Progenitor cell of endocrine pancreas (in vitro differentiated cells): ENCODE results near the gene CENPE. TPM values are rescaled to one million over a fixed set of nuclear protein-coding genes. Genes with fewer than 3 reads are reported as not detected.

ENCODE experiments used
- DNase-seq: peaks from one replicate; pipeline ENCODE4 v3.0.0; 2021; ENCODE audit warnings: low spot score; ENCODE audit not compliant: unreplicated experiment
- H3K27ac Mint-ChIP-seq: 2 replicates; pipeline ENCODE4 v1.8.0; 2021; ENCODE audit warnings: mild to moderate bottlenecking, moderate library complexity, mixed read lengths
- H3K27me3 Mint-ChIP-seq: 2 replicates; pipeline ENCODE4 v1.8.0; 2021; ENCODE audit warnings: mixed read lengths
- H3K36me3 Mint-ChIP-seq: 2 replicates; pipeline ENCODE4 v1.8.0; 2022; ENCODE audit warnings: mixed read lengths; ENCODE audit not compliant: insufficient read depth
- H3K4me1 Mint-ChIP-seq: 2 replicates; pipeline ENCODE4 v1.8.0; 2021; ENCODE audit warnings: low read depth, mixed read lengths
- H3K4me3 Mint-ChIP-seq: 2 replicates; pipeline ENCODE4 v1.8.0; 2021; ENCODE audit warnings: low read depth, mild to moderate bottlenecking, moderate library complexity, mixed read lengths
- H3K9me3 Mint-ChIP-seq: 2 replicates; pipeline ENCODE4 v1.8.0; 2021; ENCODE audit warnings: low read depth, mixed read lengths
- CTCF ChIP-seq: fragments of 200-600 bp; sonication (generic); IDR thresholded peaks from one replicate; pipeline ENCODE4 v1.5.0; 2021; ENCODE audit warnings: antibody characterized with exemption, mild to moderate bottlenecking; ENCODE audit not compliant: unreplicated experiment
- total RNA-seq: library from RNA; stranded (reverse); gene quantifications from 2 replicates; pipeline ENCODE4 v1.2.1, GENCODE V29; 2021

Gene CENPE
- total RNA-seq, 1 donor from 2014 or later = 16.5 TPM

- Mint-ChIP-seq H3K27me3 (no peaks in the 10 kb centered on the region), H3K27ac (no peak overlapping the region), H3K36me3 (peaks cover 19% of the 10 kb centered on the region), H3K4me3 (no peak overlapping the region), H3K9me3 (peaks cover 10% of the 10 kb centered on the region), H3K4me1 (no peaks in the 10 kb centered on the region)
- DNase-seq = no peak
- TF ChIP-seq CTCF = no peak
Measured at GRCh38 chr4:103152381-103152780, 45.8 kb downstream of the CENPE start.

GRCh38 chr4:103150677-103151076 is 47.5 kb downstream of the CENPE start:
- H3K27ac Mint-ChIP-seq = no peak overlapping the region
- TF ChIP-seq CTCF = no peak
- H3K27me3 Mint-ChIP-seq = no peaks in the 10 kb centered on the region
- H3K4me1 Mint-ChIP-seq = no peaks in the 10 kb centered on the region
- DNase-seq = no peak
- no peak overlapping the region for H3K4me3 Mint-ChIP-seq
- peaks cover 11% of the 10 kb centered on the region for H3K36me3 Mint-ChIP-seq
- no peaks in the 10 kb centered on the region for H3K9me3 Mint-ChIP-seq

DNA sequence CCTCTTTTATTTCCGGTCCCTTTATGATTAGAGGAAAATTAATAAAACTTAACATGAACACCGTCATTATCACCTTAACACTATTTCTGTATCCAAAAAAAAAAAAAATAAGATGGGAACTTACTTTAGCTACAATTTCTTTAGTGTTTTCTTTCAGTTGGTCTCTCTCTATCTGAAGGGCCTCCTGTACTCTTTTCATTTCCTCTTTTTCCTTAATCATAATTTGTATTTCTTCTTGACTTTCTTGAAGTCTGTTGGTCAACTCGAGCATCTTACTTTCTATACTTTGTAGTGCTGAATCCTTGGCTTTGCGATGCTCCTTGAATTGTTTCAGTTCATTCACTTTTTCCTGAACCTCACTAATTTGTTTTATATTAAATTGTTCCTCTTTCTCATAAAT is 53.2 kb downstream of the CENPE start:
- H3K27ac Mint-ChIP-seq = no peak overlapping the region
- no peak for TF ChIP-seq CTCF
- H3K4me3 Mint-ChIP-seq = no peak overlapping the region
- peaks cover 12% of the 10 kb centered on the region for H3K36me3 Mint-ChIP-seq
- no peaks in the 10 kb centered on the region for H3K27me3 Mint-ChIP-seq
- no peak for DNase-seq
- no peaks in the 10 kb centered on the region for H3K9me3 Mint-ChIP-seq
- no peaks in the 10 kb centered on the region for H3K4me1 Mint-ChIP-seq

- no peak overlapping the region for H3K4me3 Mint-ChIP-seq
- H3K27me3 Mint-ChIP-seq = no peaks in the 10 kb centered on the region
- no peak overlapping the region for H3K27ac Mint-ChIP-seq
- no peaks in the 10 kb centered on the region for H3K9me3 Mint-ChIP-seq
- H3K36me3 Mint-ChIP-seq = peaks cover 15% of the 10 kb centered on the region
- H3K4me1 Mint-ChIP-seq = no peaks in the 10 kb centered on the region
- no peak for DNase-seq
- no peak for TF ChIP-seq CTCF
Measured at GRCh38 chr4:103137446-103137827, 60.7 kb downstream of the CENPE start.

DNA sequence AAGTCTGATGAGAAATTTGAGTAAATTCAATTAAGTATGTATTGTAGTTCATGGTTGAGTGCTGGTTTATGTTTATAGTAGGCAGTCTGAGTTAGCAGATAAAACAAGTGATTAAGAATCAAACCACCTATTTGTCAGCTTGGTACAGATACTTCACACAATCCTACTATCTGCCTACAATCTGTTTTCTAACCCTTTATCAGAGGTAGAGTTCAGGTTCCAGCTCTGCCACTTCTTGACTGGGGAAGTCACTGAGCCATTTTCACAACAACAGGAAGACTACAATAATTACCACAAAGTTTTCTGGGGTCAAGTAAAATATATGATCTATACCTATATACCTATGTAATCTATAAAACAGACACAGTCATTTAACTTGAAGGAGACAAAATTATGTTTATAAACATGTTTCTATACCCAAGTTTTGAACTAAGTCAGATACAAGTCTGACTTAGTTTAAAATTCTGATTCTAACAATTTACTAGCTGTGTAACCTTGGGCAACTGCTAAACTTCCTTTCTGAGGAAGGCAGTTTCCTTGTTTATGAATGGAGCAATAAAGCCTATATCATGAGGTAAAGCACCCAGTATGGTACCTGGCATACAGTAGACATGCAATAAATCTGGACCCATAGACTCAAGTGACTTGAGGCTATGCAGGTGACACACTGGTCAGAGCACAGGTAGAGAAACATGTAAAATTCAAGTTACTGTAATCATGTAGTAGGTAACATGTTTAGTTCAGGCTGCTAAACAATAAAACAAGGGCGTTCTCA is 61.3 kb downstream of the CENPE start:
- no peaks in the 10 kb centered on the region for H3K27me3 Mint-ChIP-seq
- no peak for TF ChIP-seq CTCF
- no peak overlapping the region for H3K27ac Mint-ChIP-seq
- H3K4me3 Mint-ChIP-seq = no peak overlapping the region
- no peak for DNase-seq
- no peaks in the 10 kb centered on the region for H3K9me3 Mint-ChIP-seq
- H3K36me3 Mint-ChIP-seq = peaks cover 16% of the 10 kb centered on the region
- H3K4me1 Mint-ChIP-seq = no peaks in the 10 kb centered on the region
